Measurements from ENCODE around the gene SERPINI1. TPM values are rescaled to one million over a fixed set of nuclear protein-coding genes. Genes with fewer than 3 reads are reported as not detected.

Gene SERPINI1
- 10 to 100 TPM; 30.0 to 60.6 (median 58.8) TPM for polyA plus RNA-seq (ENCODE audit: insufficient read length in 3 of 3)
- long read RNA-seq, donor 1, transcript SERPINI1-202 (9 exons, 1,890 nt), result major isoform, 8 of 15 reads
- long read RNA-seq, donor 1, partial matches to known transcripts, result 6 of 15 reads
- long read RNA-seq, donor 1, other reads (novel, unspliced or antisense), result 0 of 15 reads
- long read RNA-seq, donor 2, transcript SERPINI1-202 (9 exons, 1,890 nt), result major isoform, 9 of 15 reads
- long read RNA-seq, donor 2, partial matches to known transcripts, result 6 of 15 reads
- long read RNA-seq, donor 2, other reads (novel, unspliced or antisense), result 0 of 15 reads
- long read RNA-seq, donor 3, transcript SERPINI1-202 (9 exons, 1,890 nt), result major isoform, 21 of 30 reads
- long read RNA-seq, donor 3, partial matches to known transcripts, result 7 of 30 reads
- long read RNA-seq, donor 3, other reads (novel, unspliced or antisense), result 0 of 30 reads
- long read RNA-seq, donor 4, transcript SERPINI1-202 (9 exons, 1,890 nt), result major isoform, 13 of 14 reads
- long read RNA-seq, donor 4, partial matches to known transcripts, result 0 of 14 reads
- long read RNA-seq, donor 4, other reads (novel, unspliced or antisense), result 0 of 14 reads
- long read RNA-seq, donor 5, result 0 reads
- long read RNA-seq, donor 6, transcript SERPINI1-202 (9 exons, 1,890 nt), result major isoform, 8 of 14 reads
- long read RNA-seq, donor 6, partial matches to known transcripts, result 5 of 14 reads
- long read RNA-seq, donor 6, other reads (novel, unspliced or antisense), result 0 of 14 reads
- long read RNA-seq, donor 7, transcript SERPINI1-202 (9 exons, 1,890 nt), result major isoform, 17 of 32 reads
- long read RNA-seq, donor 7, partial matches to known transcripts, result 13 of 32 reads
- long read RNA-seq, donor 7, other reads (novel, unspliced or antisense), result 0 of 32 reads
- long read RNA-seq, donor 8, transcript SERPINI1-202 (9 exons, 1,890 nt), result major isoform, 21 of 40 reads
- long read RNA-seq, donor 8, partial matches to known transcripts, result 16 of 40 reads
- long read RNA-seq, donor 8, other reads (novel, unspliced or antisense), result 0 of 40 reads
- long read RNA-seq, donor 9, transcript SERPINI1-202 (9 exons, 1,890 nt), result major isoform, 7 of 16 reads
- long read RNA-seq, donor 9, partial matches to known transcripts, result 8 of 16 reads
- long read RNA-seq, donor 9, other reads (novel, unspliced or antisense), result 0 of 16 reads
- long read RNA-seq, donor 10, transcript SERPINI1-202 (9 exons, 1,890 nt), result major isoform, 11 of 22 reads
- long read RNA-seq, donor 10, partial matches to known transcripts, result 11 of 22 reads
- long read RNA-seq, donor 10, other reads (novel, unspliced or antisense), result 0 of 22 reads
- long read RNA-seq, donor 11, transcript SERPINI1-202 (9 exons, 1,890 nt), result major isoform, 14 of 14 reads
- long read RNA-seq, donor 11, partial matches to known transcripts, result 0 of 14 reads
- long read RNA-seq, donor 11, other reads (novel, unspliced or antisense), result 0 of 14 reads
- long read RNA-seq, donor 12, partial matches to known transcripts, result 5 of 8 reads
- long read RNA-seq, donor 12, other reads (novel, unspliced or antisense), result 0 of 8 reads
- long read RNA-seq, donor 13, transcript SERPINI1-202 (9 exons, 1,890 nt), result major isoform, 12 of 16 reads
- long read RNA-seq, donor 13, partial matches to known transcripts, result 0 of 16 reads
- long read RNA-seq, donor 13, other reads (novel, unspliced or antisense), result 0 of 16 reads
- long read RNA-seq, donor 14, transcript SERPINI1-202 (9 exons, 1,890 nt), result major isoform, 23 of 25 reads
- long read RNA-seq, donor 14, partial matches to known transcripts, result 0 of 25 reads
- long read RNA-seq, donor 14, other reads (novel, unspliced or antisense), result 0 of 25 reads
- long read RNA-seq, donor 15, transcript SERPINI1-202 (9 exons, 1,890 nt), result major isoform, 10 of 10 reads
- long read RNA-seq, donor 15, partial matches to known transcripts, result 0 of 10 reads
- long read RNA-seq, donor 15, other reads (novel, unspliced or antisense), result 0 of 10 reads
- long read RNA-seq, donor 16, transcript SERPINI1-202 (9 exons, 1,890 nt), result major isoform, 36 of 48 reads
- long read RNA-seq, donor 16, partial matches to known transcripts, result 8 of 48 reads
- long read RNA-seq, donor 16, other reads (novel, unspliced or antisense), result 0 of 48 reads

GRCh38 chr3:167735233-167736138, at the start of gene SERPINI1:
TSS of gene SERPINI1 (plus strand) at chr3:167735721. CDS start at chr3:167789129, 53,408 bp downstream.
- DNase-seq (ENCODE audit: extremely low read depth in 1 of 11, low read depth in 9 of 11, low spot score in 4 of 11), result peak; percentile 68 to 93 (median 81)

GRCh38 chr3:167691366-167691765, 44.2 kb upstream of the SERPINI1 start:
- DNase-seq (ENCODE audit: extremely low read depth in 1 of 11, low read depth in 9 of 11, low spot score in 4 of 11), result no peak

DNA sequence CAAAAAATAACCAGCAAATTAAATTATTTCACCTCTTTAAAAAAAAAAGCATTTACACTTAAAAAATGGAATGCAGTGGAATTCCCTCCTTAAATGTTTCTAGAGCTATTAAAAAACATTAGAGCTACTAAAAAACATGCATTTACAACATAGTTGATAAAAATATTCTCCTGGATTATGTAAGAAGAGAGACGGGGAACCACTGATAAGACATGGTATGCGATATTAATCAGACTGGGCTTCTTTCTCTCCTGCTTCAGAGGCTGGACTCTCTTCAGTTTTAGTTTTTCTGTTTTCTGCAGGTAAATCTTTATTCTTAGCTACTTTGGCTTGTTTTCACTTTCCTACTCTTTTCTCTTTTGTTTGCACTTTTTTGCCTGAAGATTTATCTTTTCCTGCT, 41.4 kb upstream of the SERPINI1 start:
- DNase-seq (ENCODE audit: extremely low read depth in 1 of 11, low read depth in 9 of 11, low spot score in 4 of 11), result no peak

DNA sequence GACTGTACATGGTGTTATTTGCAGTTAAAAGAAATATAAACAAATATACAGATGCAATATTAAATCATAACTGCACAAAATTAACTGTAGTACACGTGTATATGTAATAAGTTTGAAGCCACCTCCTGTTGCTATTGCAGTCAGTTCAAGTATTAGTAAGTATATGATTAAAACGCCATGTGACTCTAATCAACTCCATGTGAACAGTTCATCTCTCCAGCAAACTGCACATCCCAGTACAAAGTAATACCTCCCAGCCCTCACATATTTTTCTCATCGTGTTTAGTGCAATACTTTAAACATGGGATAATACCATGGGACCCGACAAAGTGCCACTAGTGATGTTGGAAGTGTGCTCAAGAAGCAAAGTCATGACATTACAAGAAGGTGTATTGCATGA, 35.5 kb upstream of the SERPINI1 start:
- no peak for DNase-seq (ENCODE audit: extremely low read depth in 1 of 11, low read depth in 9 of 11, low spot score in 4 of 11)

DNA sequence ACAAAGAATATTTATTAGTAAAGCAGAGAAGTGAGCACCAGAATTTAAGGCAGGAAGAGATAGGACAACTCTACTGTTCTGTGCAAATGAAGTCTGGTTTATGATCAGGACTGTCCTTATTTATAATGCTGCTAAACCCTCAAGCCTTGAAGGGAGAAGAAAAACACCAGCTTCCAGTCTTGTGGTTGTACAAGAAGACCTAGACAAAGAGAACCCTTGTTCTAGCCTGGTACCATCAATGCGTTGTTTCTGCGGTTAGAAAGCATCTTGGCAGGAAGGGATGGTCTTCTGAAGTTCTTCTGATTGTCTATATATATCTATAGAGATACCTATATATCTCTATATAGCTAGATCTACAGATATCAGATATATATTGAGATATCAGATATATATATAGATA, 34.6 kb upstream of the SERPINI1 start:
- no peak for DNase-seq (ENCODE audit: extremely low read depth in 1 of 11, low read depth in 9 of 11, low spot score in 4 of 11)

GRCh38 chr3:167705840-167706239, 29.7 kb upstream of the SERPINI1 start:
- DNase-seq (ENCODE audit: extremely low read depth in 1 of 11, low read depth in 9 of 11, low spot score in 4 of 11), result no peak

DNA sequence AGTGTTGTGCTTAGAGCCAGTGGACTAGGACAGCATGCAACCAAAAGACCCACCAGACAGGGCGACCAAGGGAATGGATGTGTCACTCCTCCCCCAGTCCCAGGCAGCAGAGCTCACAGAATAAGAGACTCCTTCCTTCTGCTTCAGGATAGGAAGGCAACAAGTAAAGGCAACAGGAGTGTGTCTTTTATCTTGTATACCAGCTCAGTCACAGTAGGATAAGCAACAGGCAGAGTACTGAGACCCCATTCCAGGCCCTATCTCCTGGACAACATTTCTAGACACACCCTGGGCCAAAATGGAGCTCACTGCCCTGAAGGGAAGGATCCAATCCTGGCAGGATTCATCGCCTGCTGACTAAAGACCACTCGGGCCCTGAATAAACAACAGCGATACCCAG, 25.8 kb upstream of the SERPINI1 start:
- DNase-seq (ENCODE audit: extremely low read depth in 1 of 11, low read depth in 9 of 11, low spot score in 4 of 11), result no peak

DNA sequence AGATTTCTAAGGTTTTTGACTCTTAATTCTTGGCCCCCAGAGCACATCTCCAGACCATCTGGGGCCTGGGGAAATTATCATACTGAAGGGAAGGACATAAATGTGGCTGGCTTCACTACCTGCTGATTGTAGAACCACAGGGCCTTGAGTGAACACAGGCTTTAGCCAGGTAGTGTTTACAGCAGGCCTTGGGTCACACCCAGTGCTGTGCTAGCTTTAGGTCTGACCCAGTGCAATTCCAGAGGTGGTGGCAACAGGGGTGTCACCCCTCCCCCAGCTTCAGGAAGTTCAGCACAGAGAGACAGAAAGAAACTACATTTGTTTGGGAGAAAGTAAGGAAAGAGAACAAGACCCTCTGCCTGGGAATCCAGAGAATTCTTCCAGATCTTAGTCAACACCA, 25.0 kb upstream of the SERPINI1 start:
- no peak for DNase-seq (ENCODE audit: extremely low read depth in 1 of 11, low read depth in 9 of 11, low spot score in 4 of 11)

- no peak for DNase-seq (ENCODE audit: extremely low read depth in 1 of 11, low read depth in 9 of 11, low spot score in 4 of 11)
Observed at GRCh38 chr3:167711439-167711838, 24.1 kb upstream of the SERPINI1 start.

DNA sequence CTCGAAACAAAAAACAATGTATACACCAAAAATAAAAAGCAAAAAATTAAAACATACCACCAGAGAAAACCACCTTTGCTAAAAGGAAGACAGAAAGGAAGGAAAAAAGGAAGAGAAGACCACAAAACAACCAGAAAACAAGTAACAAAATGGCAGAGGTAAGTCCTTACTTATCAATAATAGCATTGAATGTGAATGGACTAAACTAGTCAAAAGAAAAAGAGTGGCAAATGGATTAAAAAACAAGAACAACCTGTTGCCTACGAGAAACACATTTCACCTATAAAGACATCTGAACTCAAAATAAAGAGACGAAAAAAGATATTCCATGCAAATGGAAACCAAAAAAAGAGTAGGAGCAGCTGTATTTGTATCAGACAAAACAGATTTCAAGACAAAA, 23.1 kb upstream of the SERPINI1 start:
- no peak for DNase-seq (ENCODE audit: extremely low read depth in 1 of 11, low read depth in 9 of 11, low spot score in 4 of 11)

- no peak for DNase-seq (ENCODE audit: extremely low read depth in 1 of 11, low read depth in 9 of 11, low spot score in 4 of 11)
Observed at GRCh38 chr3:167714871-167715270, 20.6 kb upstream of the SERPINI1 start.

DNA sequence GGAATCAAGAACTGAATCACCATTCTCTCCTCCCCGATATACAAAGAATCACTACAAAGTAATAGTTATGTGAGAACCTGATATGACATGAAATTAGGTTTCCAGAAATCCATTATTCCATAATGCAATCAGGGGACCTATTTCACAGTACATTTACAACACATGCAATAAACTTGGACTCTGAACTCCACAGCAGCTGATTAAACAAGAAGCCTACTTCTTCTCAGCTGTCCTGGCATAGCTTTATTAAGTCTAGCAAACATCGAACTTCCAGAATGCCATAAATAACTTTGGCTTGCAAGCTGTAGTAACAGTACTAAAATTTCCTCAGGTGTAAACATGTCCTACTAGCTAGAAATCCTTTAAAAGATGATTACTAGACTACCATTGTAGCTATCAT, 18.6 kb upstream of the SERPINI1 start:
- peak in 1 of 11 donors; percentile 21 for DNase-seq (ENCODE audit: extremely low read depth in 1 of 11, low read depth in 9 of 11, low spot score in 4 of 11)

DNA sequence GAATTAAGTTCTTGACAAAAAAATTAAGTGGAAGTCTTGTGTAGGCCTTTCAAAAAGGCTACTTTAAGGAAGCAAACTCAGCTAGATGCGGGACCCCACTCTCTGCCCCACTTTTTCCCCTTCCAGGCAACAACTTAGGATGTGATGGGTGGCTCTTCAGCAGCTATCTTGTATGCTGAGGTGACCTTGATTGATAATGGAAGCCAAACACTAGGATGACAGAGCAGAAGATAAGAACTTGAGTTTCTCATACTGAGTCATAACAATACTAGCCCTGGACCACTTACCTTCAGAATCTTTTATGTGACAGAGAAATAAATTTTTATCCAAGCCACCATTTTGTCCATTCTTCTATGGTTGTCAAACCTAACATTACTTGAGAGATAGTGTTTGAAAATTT, 16.9 kb upstream of the SERPINI1 start:
- no peak for DNase-seq (ENCODE audit: extremely low read depth in 1 of 11, low read depth in 9 of 11, low spot score in 4 of 11)

GRCh38 chr3:167723025-167723512, 12.5 kb upstream of the SERPINI1 start:
- DNase-seq (ENCODE audit: extremely low read depth in 1 of 11, low read depth in 9 of 11, low spot score in 4 of 11), result no peak

DNA sequence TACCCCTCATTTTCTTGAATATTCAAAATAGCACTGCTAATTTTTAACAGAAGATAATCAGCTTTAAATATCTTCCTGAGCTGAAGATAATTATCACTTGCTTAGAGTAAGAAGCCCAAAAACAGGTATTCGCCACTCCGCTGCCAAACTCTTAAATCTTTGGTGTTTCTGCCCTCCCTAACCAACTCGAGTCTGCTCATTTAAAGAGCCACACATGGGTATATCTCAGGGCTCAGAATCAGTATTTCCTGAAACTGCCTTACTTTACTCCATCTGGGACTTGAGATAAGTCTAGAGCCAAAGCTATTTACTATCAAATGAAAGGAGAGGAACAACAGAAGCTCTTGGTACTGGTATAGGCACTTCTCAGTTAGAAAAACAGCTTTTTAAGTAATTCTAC, 11.6 kb upstream of the SERPINI1 start:
- DNase-seq (ENCODE audit: extremely low read depth in 1 of 11, low read depth in 9 of 11, low spot score in 4 of 11), result no peak

GRCh38 chr3:167728176-167728575, 7.3 kb upstream of the SERPINI1 start:
- no peak for DNase-seq (ENCODE audit: extremely low read depth in 1 of 11, low read depth in 9 of 11, low spot score in 4 of 11)
